Activated CD4-positive, alpha-beta T cell treated with anti-CD3 and anti-CD28 coated beads, Interleukin-2, amount 10 ng/mL, durations not matched to agents 7 days and 5 days (primary cell): Measurements from ENCODE around the gene NACC2. TPM values are rescaled to one million over a fixed set of nuclear protein-coding genes. Genes with fewer than 3 reads are reported as not detected.

Source experiments
- CTCF ChIA-PET: fragments of 350-600 bp; sonication (Branson Sonifier 250); formaldehyde crosslinking; loops from one replicate; lab custom pipeline; 2021; ENCODE audit warnings: antibody characterized with exemption; lab: Charles Lee
- POLR2A ChIA-PET: fragments of 350-600 bp; sonication (Branson Sonifier 250); formaldehyde crosslinking; loops from one replicate; lab custom pipeline; 2021; ENCODE audit warnings: antibody characterized with exemption; lab: Charles Lee
- DNase-seq: peaks from one replicate; pipeline ENCODE4 v3.0.0-alpha.2; 2020
- H3K27ac Mint-ChIP-seq: one replicate; pipeline ENCODE4 v1.8.0; 2021; ENCODE audit warnings: mild to moderate bottlenecking, moderate library complexity, mixed read lengths
- H3K27me3 Mint-ChIP-seq: one replicate; pipeline ENCODE4 v1.8.0; 2021; ENCODE audit warnings: mixed read lengths
- H3K36me3 Mint-ChIP-seq: one replicate; pipeline ENCODE4 v1.8.0; 2021; ENCODE audit warnings: low read depth, mixed read lengths
- H3K4me1 Mint-ChIP-seq: one replicate; pipeline ENCODE4 v1.8.0; 2021; ENCODE audit warnings: mixed read lengths
- H3K4me3 Mint-ChIP-seq: one replicate; pipeline ENCODE4 v1.8.0; 2021; ENCODE audit warnings: mild to moderate bottlenecking, moderate library complexity, mixed read lengths
- H3K9me3 Mint-ChIP-seq: one replicate; pipeline ENCODE4 v1.8.0; 2021; ENCODE audit warnings: mixed read lengths
- total RNA-seq, 2 experiments: library from RNA; stranded (reverse); gene quantifications; one replicate each; pipeline ENCODE4 v1.2.3, GENCODE V29; 2021

NACC2 gene
- total RNA-seq, 2 experiments from 2014 or later: 4.1 to 4.4 TPM

DNA sequence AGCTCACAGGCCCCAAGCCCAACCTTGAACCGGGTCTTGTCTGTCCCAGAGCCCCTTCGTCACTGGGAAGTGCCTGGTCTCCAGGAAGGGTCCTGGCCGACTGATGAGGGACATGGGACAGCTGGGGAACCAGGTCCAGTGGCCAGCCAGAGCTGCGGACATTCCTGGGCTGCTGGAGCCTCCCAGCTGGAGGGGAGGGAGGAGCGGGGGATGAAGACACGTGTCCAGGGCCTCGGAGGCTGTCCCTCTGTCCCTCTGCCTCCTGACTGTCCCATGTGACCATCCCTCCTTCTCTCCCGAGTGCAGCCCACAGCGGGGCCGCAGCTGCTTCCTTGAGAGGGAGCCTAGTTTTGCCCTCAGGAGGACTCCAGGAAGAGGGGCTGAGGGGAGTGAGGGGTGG lies 92.2 kb downstream of the NACC2 start:
- Mint-ChIP-seq H3K27ac (no peak overlapping the region), H3K9me3 (no peaks in the 10 kb centered on the region), H3K4me3 (no peak overlapping the region), H3K36me3 (no peaks in the 10 kb centered on the region), H3K4me1 (no peaks in the 10 kb centered on the region), H3K27me3 (no peaks in the 10 kb centered on the region)
- POLR2A ChIA-PET: no interaction called here
- CTCF ChIA-PET: no interaction called here
- no peak for DNase-seq

DNA sequence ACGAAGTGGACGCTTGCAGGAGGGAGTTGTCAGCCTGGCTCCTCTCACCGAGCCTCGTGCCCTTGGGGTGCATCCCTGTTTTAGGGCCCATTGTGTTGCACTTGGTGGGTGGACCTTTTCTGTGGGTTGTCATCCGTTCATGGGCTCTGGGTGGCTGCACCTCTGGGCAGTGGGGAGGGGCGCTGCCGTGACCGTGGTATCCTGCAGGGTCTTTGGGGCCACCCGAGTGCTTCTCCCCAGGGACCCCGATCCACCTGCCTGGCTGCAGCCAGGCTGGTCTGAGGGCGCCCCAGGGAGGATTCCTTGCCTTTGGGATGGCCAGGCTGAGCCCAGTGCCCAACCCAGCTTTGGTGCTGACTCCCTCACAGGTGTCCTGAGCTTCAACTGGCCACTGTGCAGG lies 92.9 kb downstream of the NACC2 start:
- DNase-seq: no peak

DNA sequence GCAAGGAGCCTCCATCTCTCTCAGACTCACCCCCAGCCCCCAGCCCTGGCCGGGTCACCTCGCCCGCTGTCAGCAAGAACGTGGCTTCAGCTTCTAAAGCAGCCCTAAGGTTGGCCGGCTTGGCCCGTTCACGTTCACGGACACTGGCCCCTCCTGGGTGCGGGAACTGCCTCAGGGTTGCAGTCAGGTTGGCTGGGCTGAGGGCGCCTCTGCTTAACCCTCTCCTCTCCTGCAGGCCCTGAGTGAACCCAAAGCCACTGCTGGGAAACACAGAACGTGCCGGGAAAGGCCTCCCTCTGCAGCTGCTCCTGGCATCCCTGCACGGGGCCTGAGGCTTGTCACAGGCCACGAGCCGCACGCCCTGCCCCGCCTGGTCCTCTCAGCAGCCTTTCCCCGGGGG lies 93.9 kb downstream of the NACC2 start:
- no peaks in the 10 kb centered on the region for H3K27me3 Mint-ChIP-seq
- no peak overlapping the region for H3K27ac Mint-ChIP-seq
- no peaks in the 10 kb centered on the region for H3K9me3 Mint-ChIP-seq
- ChIA-PET CTCF (interaction anchor here (1.0 kb wide), 1 partner anchor 52 kb away, joined by 3 read pairs; no protein-coding TSS in a partner anchor), POLR2A (no interaction called here)
- H3K36me3 Mint-ChIP-seq: no peaks in the 10 kb centered on the region
- H3K4me3 Mint-ChIP-seq: no peak overlapping the region
- H3K4me1 Mint-ChIP-seq: no peaks in the 10 kb centered on the region
- DNase-seq: no peak

More for the DNA sequence above, 92.9 kb downstream of the NACC2 start:
- no peaks in the 10 kb centered on the region for H3K36me3 Mint-ChIP-seq
- no peak overlapping the region for H3K27ac Mint-ChIP-seq
- ChIA-PET CTCF (interaction anchor here (1.0 kb wide), 1 partner anchor 9 kb away, joined by 3 read pairs; no protein-coding TSS in a partner anchor), POLR2A (no interaction called here)
- H3K4me3 Mint-ChIP-seq: no peak overlapping the region
- no peaks in the 10 kb centered on the region for H3K27me3 Mint-ChIP-seq
- H3K9me3 Mint-ChIP-seq: no peaks in the 10 kb centered on the region
- no peaks in the 10 kb centered on the region for H3K4me1 Mint-ChIP-seq

DNA sequence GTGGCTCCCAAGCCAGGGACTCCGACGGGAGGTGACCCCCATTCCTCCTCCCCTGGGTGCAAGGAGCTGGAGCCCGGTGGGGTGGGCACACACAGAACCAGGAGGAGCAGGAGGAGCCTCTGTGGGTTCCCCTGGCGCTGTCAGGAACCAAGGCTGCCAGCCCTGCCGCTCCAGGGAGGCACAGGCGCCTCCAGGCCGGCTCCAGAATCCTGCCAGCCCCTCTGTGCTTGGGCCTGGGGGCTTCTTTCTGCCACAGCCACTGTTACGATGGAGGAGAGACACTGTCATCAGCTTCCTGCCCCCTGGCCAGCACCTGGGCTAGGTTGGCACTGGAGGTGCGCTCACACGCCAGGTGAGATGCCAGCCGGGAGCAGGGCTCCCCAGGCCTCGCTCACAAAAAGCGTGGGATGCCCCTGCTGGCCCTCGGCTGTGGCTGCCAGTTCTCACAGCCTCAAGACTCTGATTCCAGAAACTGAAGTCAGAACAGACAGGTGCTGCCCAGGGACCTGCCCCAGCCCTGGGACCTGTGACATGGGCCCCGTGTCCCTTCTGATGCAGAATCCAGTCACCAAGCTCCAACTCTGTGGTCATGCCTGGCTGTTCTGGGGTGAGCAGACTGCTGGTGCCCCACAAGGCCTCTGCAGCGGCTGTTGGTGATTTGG lies 96.5 kb downstream of the NACC2 start:
- Mint-ChIP-seq H3K27ac (no peak overlapping the region), H3K4me1 (peaks cover 4% of the 10 kb centered on the region), H3K9me3 (no peaks in the 10 kb centered on the region), H3K36me3 (no peaks in the 10 kb centered on the region), H3K27me3 (no peaks in the 10 kb centered on the region), H3K4me3 (no peak overlapping the region)
- CTCF ChIA-PET: interaction anchor here (0.5 kb wide), 1 partner anchor 1286 kb away, joined by 3 read pairs; no protein-coding TSS in a partner anchor
- POLR2A ChIA-PET: no interaction called here
- DNase-seq: no peak

DNA sequence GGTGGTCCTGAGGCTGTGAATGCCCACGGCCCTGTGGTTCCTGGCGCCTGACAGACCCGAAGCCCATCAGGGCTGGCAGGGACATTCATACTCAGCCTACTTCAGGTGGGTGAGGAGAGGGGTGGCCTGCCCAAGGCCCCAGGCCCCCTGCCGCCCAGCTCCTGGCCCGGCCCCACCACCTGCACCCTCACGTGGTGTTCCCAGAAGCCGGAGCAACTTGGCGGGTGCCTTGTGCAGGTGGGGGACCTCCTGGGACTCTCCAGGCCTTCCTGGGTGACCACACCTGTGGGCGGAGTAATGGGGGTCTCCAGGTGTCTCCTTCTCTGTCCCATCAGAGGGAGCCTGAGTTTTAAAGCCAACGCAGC lies 97.1 kb downstream of the NACC2 start:
- no peak for DNase-seq
- peaks cover 4% of the 10 kb centered on the region for H3K4me1 Mint-ChIP-seq
- H3K36me3 Mint-ChIP-seq: no peaks in the 10 kb centered on the region
- CTCF ChIA-PET: no interaction called here
- POLR2A ChIA-PET: no interaction called here
- no peaks in the 10 kb centered on the region for H3K9me3 Mint-ChIP-seq
- no peaks in the 10 kb centered on the region for H3K27me3 Mint-ChIP-seq
- no peak overlapping the region for H3K4me3 Mint-ChIP-seq
- H3K27ac Mint-ChIP-seq: no peak overlapping the region

GRCh38 chr9:135997090-135998015 lies 97.7 kb downstream of the NACC2 start:
- DNase-seq: no peak
- no peaks in the 10 kb centered on the region for H3K36me3 Mint-ChIP-seq
- no peak overlapping the region for H3K27ac Mint-ChIP-seq
- CTCF ChIA-PET: interaction anchor here (1.7 kb wide), 1 partner anchor 125 kb away, joined by 5 read pairs; no protein-coding TSS in a partner anchor
- no peak overlapping the region for H3K4me3 Mint-ChIP-seq
- H3K9me3 Mint-ChIP-seq: no peaks in the 10 kb centered on the region
- H3K27me3 Mint-ChIP-seq: no peaks in the 10 kb centered on the region
- H3K4me1 Mint-ChIP-seq: peaks cover 8% of the 10 kb centered on the region
- POLR2A ChIA-PET: no interaction called here

DNA sequence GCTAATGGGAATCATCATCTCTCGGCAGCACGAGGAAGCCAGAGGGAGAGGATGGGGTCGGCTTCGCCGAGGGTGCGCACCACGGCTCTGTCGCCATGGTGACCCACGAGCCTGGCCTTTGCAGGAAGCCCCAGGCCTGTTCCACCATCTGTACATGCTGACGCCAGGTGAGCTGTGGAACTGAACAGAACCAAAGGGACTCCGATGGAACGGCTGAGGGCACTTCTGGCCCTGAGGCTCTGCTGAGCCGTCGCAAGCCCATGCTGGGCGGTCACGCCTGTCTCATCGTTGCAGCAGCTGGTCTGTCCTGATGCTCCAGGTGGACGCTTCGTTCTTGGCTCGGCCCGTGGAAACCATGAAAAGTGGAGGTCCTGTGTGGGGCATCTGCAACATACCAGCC lies 99.3 kb downstream of the NACC2 start:
- Mint-ChIP-seq H3K27me3 (no peaks in the 10 kb centered on the region), H3K4me3 (no peak overlapping the region), H3K9me3 (no peaks in the 10 kb centered on the region), H3K27ac (no peak overlapping the region), H3K4me1 (peaks cover 17% of the 10 kb centered on the region), H3K36me3 (no peaks in the 10 kb centered on the region)
- ChIA-PET POLR2A (no interaction called here), CTCF (interaction anchor here (0.6 kb wide), 1 partner anchor 496 kb away, joined by 3 read pairs; no protein-coding TSS in a partner anchor)
- no peak for DNase-seq

GRCh38 chr9:135994501-135995192 lies 100.4 kb downstream of the NACC2 start:
- no peak for DNase-seq
- peaks cover 22% of the 10 kb centered on the region for H3K4me1 Mint-ChIP-seq
- H3K4me3 Mint-ChIP-seq: no peak overlapping the region
- ChIA-PET POLR2A (no interaction called here), CTCF (no interaction called here)
- H3K27ac Mint-ChIP-seq: no peak overlapping the region
- H3K27me3 Mint-ChIP-seq: no peaks in the 10 kb centered on the region
- H3K36me3 Mint-ChIP-seq: no peaks in the 10 kb centered on the region
- H3K9me3 Mint-ChIP-seq: no peaks in the 10 kb centered on the region

GRCh38 chr9:135993765-135994500 lies 101.2 kb downstream of the NACC2 start:
- H3K4me1 Mint-ChIP-seq: peaks cover 22% of the 10 kb centered on the region
- CTCF ChIA-PET: interaction anchor here (1.0 kb wide), 1 partner anchor 8 kb away, joined by 3 read pairs; no protein-coding TSS in a partner anchor
- no peak overlapping the region for H3K27ac Mint-ChIP-seq
- no peak overlapping the region for H3K4me3 Mint-ChIP-seq
- POLR2A ChIA-PET: no interaction called here
- no peaks in the 10 kb centered on the region for H3K9me3 Mint-ChIP-seq
- H3K27me3 Mint-ChIP-seq: no peaks in the 10 kb centered on the region
- H3K36me3 Mint-ChIP-seq: no peaks in the 10 kb centered on the region
- DNase-seq: no peak

GRCh38 chr9:135993409-135993742 lies 101.7 kb downstream of the NACC2 start:
- DNase-seq: no peak
- Mint-ChIP-seq H3K4me1 (peaks cover 22% of the 10 kb centered on the region), H3K27me3 (no peaks in the 10 kb centered on the region), H3K27ac (no peak overlapping the region), H3K4me3 (no peak overlapping the region), H3K9me3 (no peaks in the 10 kb centered on the region), H3K36me3 (no peaks in the 10 kb centered on the region)
- ChIA-PET CTCF (interaction anchor here (1.0 kb wide), 1 partner anchor 9 kb away, joined by 3 read pairs; no protein-coding TSS in a partner anchor), POLR2A (interaction anchor here (0.6 kb wide), 1 partner anchor 116 kb away, joined by 3 read pairs; no protein-coding TSS in a partner anchor)

DNA sequence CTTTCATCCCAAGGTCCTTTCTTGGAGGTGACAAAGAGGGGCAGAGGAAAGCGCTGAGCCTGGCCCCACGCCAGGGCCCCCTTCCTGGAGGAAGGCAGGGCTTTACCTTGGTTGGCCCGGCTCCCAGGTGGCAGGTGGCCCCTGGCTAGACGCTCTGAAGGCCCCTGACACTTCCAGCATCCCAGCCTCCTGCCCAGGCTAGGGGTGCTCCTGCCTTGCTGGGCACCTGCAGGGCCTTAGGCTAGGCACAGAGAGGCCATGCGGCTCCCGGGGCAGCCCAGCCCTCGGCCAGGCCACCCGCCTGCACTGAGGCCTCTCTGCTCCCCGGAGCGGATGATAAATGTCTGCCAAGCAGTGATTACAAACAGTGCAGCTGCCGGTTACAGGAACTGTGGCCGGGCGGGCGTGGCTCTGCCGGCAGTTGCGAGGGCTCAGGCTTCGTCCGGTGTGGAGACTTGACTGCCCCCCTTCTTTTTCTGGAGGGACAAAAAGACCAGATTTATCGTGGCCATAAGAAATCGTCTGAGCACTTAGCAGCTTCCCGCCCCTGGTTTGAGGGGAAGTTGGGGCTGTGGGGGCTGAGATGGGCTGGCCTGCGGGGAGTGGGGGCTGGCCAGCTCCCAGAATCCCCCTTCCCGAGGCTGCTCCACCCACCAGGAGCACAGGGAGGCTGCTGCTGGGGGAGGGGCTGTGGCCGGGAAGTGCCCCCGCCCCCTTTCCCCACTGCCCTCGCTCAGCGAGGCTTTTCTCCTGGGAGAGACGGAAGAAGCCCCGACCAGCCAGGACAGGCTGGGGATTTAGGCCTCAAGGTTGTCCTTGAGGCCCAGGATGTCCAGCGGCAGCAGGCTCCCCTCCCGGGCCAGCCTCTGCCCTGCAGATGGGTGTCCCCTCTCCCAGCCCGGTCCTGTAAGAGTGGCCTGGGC lies 102.3 kb downstream of the NACC2 start:
- Mint-ChIP-seq H3K4me3 (no peak overlapping the region), H3K4me1 (peaks cover 22% of the 10 kb centered on the region), H3K36me3 (no peaks in the 10 kb centered on the region), H3K27me3 (no peaks in the 10 kb centered on the region), H3K9me3 (no peaks in the 10 kb centered on the region), H3K27ac (peak overlapping the region; percentile 80)
- POLR2A ChIA-PET: interaction anchor here (0.6 kb wide), 1 partner anchor 117 kb away, joined by 3 read pairs; no protein-coding TSS in a partner anchor
- peak; percentile 50 for DNase-seq
- CTCF ChIA-PET: interaction anchor here (0.6 to 1.0 kb wide), 3 partner anchors 9 to 82 kb away, joined by 3 read pairs; no protein-coding TSS in a partner anchor
